Lower leg skin (tissue), 3 donors: ENCODE results near the gene ADAMTSL2.

Experiments
- POLR2A ChIP-seq, 2 donors: fragments of 450-650 bp; IDR thresholded peaks; one replicate each; pipeline ENCODE4 v1.6.1; 2016 to 2017; ENCODE audit warnings: antibody characterized with exemption in 2 of 2, mild to moderate bottlenecking in 1 of 2, moderate library complexity in 1 of 2
- TF ChIP-seq, protein P1 (sequence below), 3 donors: fragments of 450-650 bp; IDR thresholded peaks; one replicate each; pipeline ENCODE4 v1.5.1; 2016; ENCODE audit warnings: antibody characterized with exemption in 3 of 3, mild to moderate bottlenecking in 3 of 3, moderate library complexity in 2 of 3

DNA sequence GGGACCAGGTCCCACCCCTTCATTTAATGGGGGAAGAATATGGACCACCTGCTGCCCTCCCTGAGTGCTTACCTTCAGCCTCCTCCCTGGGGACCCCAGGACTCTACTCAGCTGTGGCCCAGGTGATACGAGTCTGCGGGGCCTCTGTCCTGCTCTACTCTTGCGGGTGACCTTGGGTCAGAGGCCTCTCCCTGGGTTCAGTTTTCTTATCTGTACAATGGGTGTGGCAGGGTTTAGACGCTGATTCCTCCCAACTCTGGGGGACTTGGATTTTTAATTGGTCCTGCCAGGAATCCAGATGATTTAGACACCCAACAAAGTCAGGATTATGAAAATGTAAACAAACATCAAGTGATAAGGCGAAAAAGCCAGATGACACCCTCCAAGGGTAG, 49.7 kb downstream of the ADAMTSL2 start:
- TF ChIP-seq, protein P1, sequence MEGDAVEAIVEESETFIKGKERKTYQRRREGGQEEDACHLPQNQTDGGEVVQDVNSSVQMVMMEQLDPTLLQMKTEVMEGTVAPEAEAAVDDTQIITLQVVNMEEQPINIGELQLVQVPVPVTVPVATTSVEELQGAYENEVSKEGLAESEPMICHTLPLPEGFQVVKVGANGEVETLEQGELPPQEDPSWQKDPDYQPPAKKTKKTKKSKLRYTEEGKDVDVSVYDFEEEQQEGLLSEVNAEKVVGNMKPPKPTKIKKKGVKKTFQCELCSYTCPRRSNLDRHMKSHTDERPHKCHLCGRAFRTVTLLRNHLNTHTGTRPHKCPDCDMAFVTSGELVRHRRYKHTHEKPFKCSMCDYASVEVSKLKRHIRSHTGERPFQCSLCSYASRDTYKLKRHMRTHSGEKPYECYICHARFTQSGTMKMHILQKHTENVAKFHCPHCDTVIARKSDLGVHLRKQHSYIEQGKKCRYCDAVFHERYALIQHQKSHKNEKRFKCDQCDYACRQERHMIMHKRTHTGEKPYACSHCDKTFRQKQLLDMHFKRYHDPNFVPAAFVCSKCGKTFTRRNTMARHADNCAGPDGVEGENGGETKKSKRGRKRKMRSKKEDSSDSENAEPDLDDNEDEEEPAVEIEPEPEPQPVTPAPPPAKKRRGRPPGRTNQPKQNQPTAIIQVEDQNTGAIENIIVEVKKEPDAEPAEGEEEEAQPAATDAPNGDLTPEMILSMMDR (IDR thresholded peaks at IDR 0.05): no peak
- TF ChIP-seq POLR2A (IDR thresholded peaks at IDR 0.05): no peak
